Measurements from ENCODE around the gene SRPK2.
"Not testable (repeated sequence)": the region's sequence is repeated elsewhere in the genome, so short reads cannot be mapped to it uniquely, and the experiment has no call there.

Gene SRPK2

DNA sequence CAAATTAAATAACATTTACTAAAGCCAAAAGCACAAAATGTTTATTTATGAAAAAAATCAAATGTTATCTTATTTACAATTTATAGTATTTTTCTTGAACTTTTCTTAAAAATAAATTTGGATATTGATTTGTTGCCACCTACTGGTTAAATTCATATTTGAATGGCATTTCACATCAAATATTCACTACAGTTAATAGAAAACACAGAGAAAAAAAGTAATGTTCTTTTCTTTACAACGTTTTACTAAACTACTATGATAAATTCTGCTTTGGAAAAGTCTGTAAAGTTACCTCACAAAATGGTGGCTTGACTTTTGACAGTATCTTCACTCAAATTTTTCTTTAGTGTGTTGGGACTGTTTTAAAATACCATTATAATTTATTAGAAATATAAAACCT, 52.7 kb downstream of the SRPK2 start:
- H3K27me3 ChIP-seq (ENCODE audit: control insufficient read depth in 1 of 2, insufficient read depth in 2 of 2, low read length in 2 of 2) = no peaks in the 10 kb centered on the region
- H3K4me3 ChIP-seq (ENCODE audit: low read length in 2 of 2) = no peak overlapping the region
- H3K9ac ChIP-seq (ENCODE audit: low read length in 2 of 2) = no peak overlapping the region
- H3K4me1 ChIP-seq (ENCODE audit: control insufficient read depth, insufficient read depth, low read length) = no peaks in the 10 kb centered on the region
- no peak overlapping the region for H3K27ac ChIP-seq (ENCODE audit: low read length)
- no peaks in the 10 kb centered on the region for H3K9me3 ChIP-seq (ENCODE audit: control insufficient read depth in 2 of 2, low read length in 2 of 2)
- H3K36me3 ChIP-seq (ENCODE audit: control insufficient read depth in 2 of 2, insufficient read depth in 2 of 2, low read length in 2 of 2) = no peaks in the 10 kb centered on the region

DNA sequence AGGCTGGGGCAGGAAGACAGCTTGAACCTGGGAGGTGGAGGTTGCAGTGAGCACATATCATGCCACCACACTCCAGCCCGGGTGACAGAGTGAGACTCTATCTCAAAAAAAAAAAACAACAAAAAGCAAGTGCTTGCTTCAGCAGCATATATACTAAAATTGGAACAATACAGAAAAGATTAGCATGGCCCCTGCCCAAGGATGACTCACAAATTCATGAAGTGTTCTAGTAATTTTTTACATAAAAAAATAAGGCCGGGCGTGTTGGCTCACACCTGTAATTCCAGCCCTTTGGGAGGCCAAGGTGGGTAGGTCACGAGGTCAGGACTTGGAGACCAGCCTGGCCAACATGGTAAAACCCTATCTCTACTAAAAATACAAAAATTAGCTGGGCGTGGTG, 56.1 kb downstream of the SRPK2 start:
- not testable (repeated sequence) for H3K27ac ChIP-seq (ENCODE audit: low read length); H3K4me1 ChIP-seq (ENCODE audit: control insufficient read depth, insufficient read depth, low read length); H3K9ac ChIP-seq (ENCODE audit: low read length in 2 of 2)

DNA sequence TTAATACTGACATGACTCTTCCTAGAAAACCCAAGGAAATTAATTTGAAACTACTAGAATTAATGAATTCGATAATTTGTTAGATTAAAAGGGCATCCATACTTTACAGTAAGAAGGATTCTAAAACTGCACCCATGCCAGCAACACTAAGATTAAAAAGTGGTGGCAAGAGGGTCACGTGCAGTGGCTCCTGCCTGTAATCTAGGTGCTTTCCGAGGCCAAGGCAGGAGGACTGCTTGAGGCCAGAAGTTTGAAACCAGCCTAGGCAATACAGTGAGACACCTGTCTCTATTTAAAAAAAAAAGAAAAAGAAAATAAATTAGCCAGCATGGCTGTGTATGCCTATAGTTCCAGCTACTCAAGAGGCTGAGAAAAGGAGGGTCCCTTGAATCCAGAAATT, 58.2 kb downstream of the SRPK2 start:
- H3K4me3 ChIP-seq (ENCODE audit: low read length in 2 of 2) = no peak overlapping the region
- no peak overlapping the region for H3K9ac ChIP-seq (ENCODE audit: low read length in 2 of 2)
- no peaks in the 10 kb centered on the region for H3K27me3 ChIP-seq (ENCODE audit: control insufficient read depth in 1 of 2, insufficient read depth in 2 of 2, low read length in 2 of 2)
- H3K27ac ChIP-seq (ENCODE audit: low read length) = no peak overlapping the region
- no peaks in the 10 kb centered on the region for H3K9me3 ChIP-seq (ENCODE audit: control insufficient read depth in 2 of 2, low read length in 2 of 2)
- H3K4me1 ChIP-seq (ENCODE audit: control insufficient read depth, insufficient read depth, low read length) = no peaks in the 10 kb centered on the region
- H3K36me3 ChIP-seq (ENCODE audit: control insufficient read depth in 2 of 2, insufficient read depth in 2 of 2, low read length in 2 of 2) = no peaks in the 10 kb centered on the region

More for the DNA sequence above, 56.1 kb downstream of the SRPK2 start:
- not testable (repeated sequence) for H3K27me3 ChIP-seq (ENCODE audit: control insufficient read depth in 1 of 2, insufficient read depth in 2 of 2, low read length in 2 of 2); H3K9me3 ChIP-seq (ENCODE audit: control insufficient read depth in 2 of 2, low read length in 2 of 2); H3K36me3 ChIP-seq (ENCODE audit: control insufficient read depth in 2 of 2, insufficient read depth in 2 of 2, low read length in 2 of 2); H3K4me3 ChIP-seq (ENCODE audit: low read length in 2 of 2)

DNA sequence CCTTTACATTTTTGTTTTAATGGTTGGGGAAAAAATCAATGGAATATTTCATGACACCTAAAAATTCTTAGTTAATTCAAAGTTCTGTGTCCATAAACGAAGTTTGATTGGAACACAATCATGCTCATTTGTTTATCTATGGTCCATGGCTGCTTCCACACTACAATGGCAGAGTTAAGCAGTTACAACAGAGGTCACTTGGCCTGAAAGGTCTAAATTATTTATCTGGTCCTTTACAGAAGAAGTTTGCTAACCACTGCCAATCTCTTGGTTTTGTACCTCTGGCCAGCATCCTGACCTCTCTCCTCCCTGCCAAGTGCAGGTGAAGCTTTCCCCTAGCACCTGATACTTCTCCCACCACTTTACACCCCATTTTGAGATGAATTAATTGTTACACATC, 61.5 kb downstream of the SRPK2 start:
- H3K9ac ChIP-seq (ENCODE audit: low read length in 2 of 2) = no peak overlapping the region
- no peaks in the 10 kb centered on the region for H3K36me3 ChIP-seq (ENCODE audit: control insufficient read depth in 2 of 2, insufficient read depth in 2 of 2, low read length in 2 of 2)
- H3K27ac ChIP-seq (ENCODE audit: low read length) = no peak overlapping the region
- no peak overlapping the region for H3K4me3 ChIP-seq (ENCODE audit: low read length in 2 of 2)
- H3K9me3 ChIP-seq (ENCODE audit: control insufficient read depth in 2 of 2, low read length in 2 of 2) = no peaks in the 10 kb centered on the region
- H3K27me3 ChIP-seq (ENCODE audit: control insufficient read depth in 1 of 2, insufficient read depth in 2 of 2, low read length in 2 of 2) = no peaks in the 10 kb centered on the region
- no peaks in the 10 kb centered on the region for H3K4me1 ChIP-seq (ENCODE audit: control insufficient read depth, insufficient read depth, low read length)

DNA sequence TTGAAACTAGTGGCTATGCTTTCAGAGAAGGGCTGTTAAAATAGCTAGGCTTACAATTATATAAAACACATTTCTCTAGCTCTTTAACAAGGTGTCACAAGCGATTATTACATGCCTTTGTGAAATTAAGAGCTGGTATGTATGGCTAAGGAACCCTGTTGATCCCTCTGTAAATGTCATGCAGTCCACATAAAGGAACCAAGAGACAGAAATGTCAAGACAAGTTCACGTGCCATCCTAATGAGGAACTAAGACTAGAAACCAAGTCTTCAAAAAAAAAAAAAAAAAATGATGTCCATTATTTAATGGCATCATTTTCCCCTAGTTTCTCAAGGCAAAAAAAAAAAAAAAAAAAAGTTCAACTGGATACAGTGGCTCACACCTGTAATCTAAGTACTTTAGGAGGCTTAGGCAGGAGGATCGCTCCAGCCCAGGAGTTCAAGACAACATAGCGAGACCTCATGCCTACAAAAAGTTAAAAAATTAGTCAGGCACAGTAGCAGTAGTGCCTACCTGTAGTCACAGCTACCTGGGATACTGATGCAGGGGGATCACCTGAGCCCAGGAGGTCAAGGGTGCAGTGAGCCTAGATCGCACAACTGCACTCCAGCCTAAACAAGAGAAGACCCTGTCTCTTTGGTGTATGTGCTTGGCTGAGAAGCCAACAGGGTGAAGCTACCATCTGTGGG, 63.4 kb downstream of the SRPK2 start:
- Histone ChIP-seq H3K36me3 (ENCODE audit: control insufficient read depth in 2 of 2, insufficient read depth in 2 of 2, low read length in 2 of 2) (no peaks in the 10 kb centered on the region), H3K27ac (ENCODE audit: low read length) (no peak overlapping the region), H3K9ac (ENCODE audit: low read length in 2 of 2) (no peak overlapping the region), H3K4me3 (ENCODE audit: low read length in 2 of 2) (no peak overlapping the region), H3K27me3 (ENCODE audit: control insufficient read depth in 1 of 2, insufficient read depth in 2 of 2, low read length in 2 of 2) (no peaks in the 10 kb centered on the region), H3K4me1 (ENCODE audit: control insufficient read depth, insufficient read depth, low read length) (no peaks in the 10 kb centered on the region), H3K9me3 (ENCODE audit: control insufficient read depth in 2 of 2, low read length in 2 of 2) (no peaks in the 10 kb centered on the region)

DNA sequence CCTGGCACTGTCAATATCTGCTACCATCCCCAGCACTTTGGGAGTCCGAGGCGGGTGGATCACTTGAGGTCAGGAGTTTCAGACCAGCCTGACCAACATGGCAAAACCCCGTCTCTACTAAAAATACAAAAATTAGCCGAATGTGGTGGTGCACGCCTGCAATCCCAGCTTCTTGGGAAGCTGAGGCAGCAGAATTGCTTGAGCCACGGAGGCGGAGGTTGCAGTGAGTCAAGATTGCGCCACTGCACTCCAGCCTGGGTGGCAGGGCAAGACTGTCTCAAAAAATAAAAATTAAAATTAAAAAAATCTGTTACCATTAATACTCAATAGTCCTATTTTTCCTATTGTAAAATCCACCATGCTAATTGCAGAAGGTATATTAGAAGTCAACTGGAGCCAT, 64.1 kb downstream of the SRPK2 start:
- H3K4me1 ChIP-seq (ENCODE audit: control insufficient read depth, insufficient read depth, low read length); H3K9me3 ChIP-seq (ENCODE audit: control insufficient read depth in 2 of 2, low read length in 2 of 2); H3K4me3 ChIP-seq (ENCODE audit: low read length in 2 of 2); H3K9ac ChIP-seq (ENCODE audit: low read length in 2 of 2); H3K36me3 ChIP-seq (ENCODE audit: control insufficient read depth in 2 of 2, insufficient read depth in 2 of 2, low read length in 2 of 2); H3K27me3 ChIP-seq (ENCODE audit: control insufficient read depth in 1 of 2, insufficient read depth in 2 of 2, low read length in 2 of 2); H3K27ac ChIP-seq (ENCODE audit: low read length): not testable (repeated sequence)

DNA sequence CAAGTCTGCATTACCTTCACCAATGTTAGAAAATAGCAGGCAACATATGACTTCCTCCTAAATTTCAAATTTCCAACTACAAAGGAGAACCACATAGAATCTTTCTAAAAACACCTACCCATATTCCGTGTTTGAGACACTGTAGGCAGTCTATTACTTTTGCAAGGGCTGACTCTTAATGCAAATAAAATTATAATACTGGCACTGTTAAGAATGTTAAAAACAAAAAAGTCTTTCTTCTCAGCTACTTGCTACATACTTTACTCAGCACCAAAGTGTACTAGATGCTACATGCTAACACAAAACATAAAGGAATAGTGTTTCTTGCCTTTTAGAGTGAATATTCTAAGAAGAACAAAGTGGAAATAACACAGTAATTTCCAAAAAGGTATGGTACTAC, 65.4 kb downstream of the SRPK2 start:
- Histone ChIP-seq H3K4me1 (ENCODE audit: control insufficient read depth, insufficient read depth, low read length) (no peaks in the 10 kb centered on the region), H3K9ac (ENCODE audit: low read length in 2 of 2) (no peak overlapping the region)

DNA sequence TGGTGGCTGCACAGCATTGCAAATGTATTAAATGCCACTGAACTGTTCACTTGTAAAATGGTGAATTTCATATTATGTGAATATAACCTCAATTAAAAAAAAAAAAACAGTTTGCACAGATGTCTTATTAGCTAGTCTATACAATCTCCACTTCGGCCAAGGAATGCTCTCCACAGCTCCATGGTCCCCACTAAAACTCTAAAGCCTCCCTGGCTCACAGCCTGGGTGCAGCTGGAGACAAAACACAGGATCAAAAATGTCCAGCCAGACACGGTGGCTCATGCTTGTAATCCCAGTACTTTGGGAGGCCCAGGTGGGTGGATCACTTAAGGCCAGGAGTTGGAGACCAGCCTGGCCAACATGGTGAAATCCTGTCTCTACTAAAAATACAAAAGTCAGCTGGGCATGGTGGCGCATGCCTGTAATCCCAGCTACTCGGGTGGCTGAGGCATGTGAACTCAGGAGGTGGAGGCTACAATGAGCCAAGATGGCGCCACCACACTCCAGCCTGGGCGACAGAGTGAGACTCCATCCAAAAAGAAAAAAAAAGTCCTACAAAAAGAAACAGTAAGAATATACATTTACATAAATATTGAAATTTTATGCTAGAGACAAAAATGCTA, 66.0 kb downstream of the SRPK2 start:
- H3K27ac ChIP-seq (ENCODE audit: low read length) = no peak overlapping the region

More for the DNA sequence above, 65.4 kb downstream of the SRPK2 start:
- H3K4me3 ChIP-seq (ENCODE audit: low read length in 2 of 2) = no peak overlapping the region
- no peaks in the 10 kb centered on the region for H3K9me3 ChIP-seq (ENCODE audit: control insufficient read depth in 2 of 2, low read length in 2 of 2)
- no peak overlapping the region for H3K27ac ChIP-seq (ENCODE audit: low read length)
- H3K27me3 ChIP-seq (ENCODE audit: control insufficient read depth in 1 of 2, insufficient read depth in 2 of 2, low read length in 2 of 2) = no peaks in the 10 kb centered on the region
- H3K36me3 ChIP-seq (ENCODE audit: control insufficient read depth in 2 of 2, insufficient read depth in 2 of 2, low read length in 2 of 2) = no peaks in the 10 kb centered on the region

DNA sequence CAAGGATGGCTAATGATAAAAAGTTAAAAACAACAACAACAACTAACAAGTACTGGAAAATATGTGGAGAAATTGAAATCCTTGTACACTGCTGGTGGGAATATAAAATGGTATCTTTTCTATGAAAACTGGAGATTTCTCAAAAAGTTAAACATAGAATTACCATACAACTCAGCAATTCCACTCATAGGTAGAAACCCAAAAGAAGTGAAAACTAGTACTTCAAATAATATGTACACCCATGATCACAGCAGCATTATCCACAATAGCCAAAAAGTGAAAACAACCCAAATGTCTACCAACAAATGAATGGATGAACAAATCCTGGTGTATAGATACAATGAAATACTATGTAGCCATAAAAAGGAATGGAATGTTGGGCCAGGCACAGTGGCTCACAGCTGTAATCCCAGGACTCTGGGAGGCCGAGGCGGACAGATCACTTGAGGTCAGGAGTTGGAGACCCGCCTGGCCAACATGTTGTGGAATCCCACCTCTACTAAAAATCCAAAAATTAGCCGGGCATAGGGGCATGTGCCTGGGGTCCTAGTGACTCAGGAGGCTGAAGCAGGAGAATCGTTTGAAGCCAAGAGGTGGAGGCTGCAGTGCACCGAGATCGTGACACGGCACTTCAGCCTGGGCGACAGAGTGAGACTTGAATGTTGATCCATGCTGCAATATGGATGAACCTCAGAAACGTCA, 66.8 kb downstream of the SRPK2 start:
- Histone ChIP-seq H3K4me1 (ENCODE audit: control insufficient read depth, insufficient read depth, low read length) (no peaks in the 10 kb centered on the region), H3K36me3 (ENCODE audit: control insufficient read depth in 2 of 2, insufficient read depth in 2 of 2, low read length in 2 of 2) (no peaks in the 10 kb centered on the region), H3K27ac (ENCODE audit: low read length) (no peak overlapping the region), H3K9ac (ENCODE audit: low read length in 2 of 2) (no peak overlapping the region), H3K9me3 (ENCODE audit: control insufficient read depth in 2 of 2, low read length in 2 of 2) (no peaks in the 10 kb centered on the region), H3K4me3 (ENCODE audit: low read length in 2 of 2) (no peak overlapping the region), H3K27me3 (ENCODE audit: control insufficient read depth in 1 of 2, insufficient read depth in 2 of 2, low read length in 2 of 2) (no peaks in the 10 kb centered on the region)

More for the DNA sequence above, 66.0 kb downstream of the SRPK2 start:
- H3K9me3 ChIP-seq (ENCODE audit: control insufficient read depth in 2 of 2, low read length in 2 of 2) = no peaks in the 10 kb centered on the region
- H3K36me3 ChIP-seq (ENCODE audit: control insufficient read depth in 2 of 2, insufficient read depth in 2 of 2, low read length in 2 of 2) = no peaks in the 10 kb centered on the region
- no peaks in the 10 kb centered on the region for H3K27me3 ChIP-seq (ENCODE audit: control insufficient read depth in 1 of 2, insufficient read depth in 2 of 2, low read length in 2 of 2)
- H3K4me3 ChIP-seq (ENCODE audit: low read length in 2 of 2) = no peak overlapping the region
- no peak overlapping the region for H3K9ac ChIP-seq (ENCODE audit: low read length in 2 of 2)
- H3K4me1 ChIP-seq (ENCODE audit: control insufficient read depth, insufficient read depth, low read length) = no peaks in the 10 kb centered on the region

DNA sequence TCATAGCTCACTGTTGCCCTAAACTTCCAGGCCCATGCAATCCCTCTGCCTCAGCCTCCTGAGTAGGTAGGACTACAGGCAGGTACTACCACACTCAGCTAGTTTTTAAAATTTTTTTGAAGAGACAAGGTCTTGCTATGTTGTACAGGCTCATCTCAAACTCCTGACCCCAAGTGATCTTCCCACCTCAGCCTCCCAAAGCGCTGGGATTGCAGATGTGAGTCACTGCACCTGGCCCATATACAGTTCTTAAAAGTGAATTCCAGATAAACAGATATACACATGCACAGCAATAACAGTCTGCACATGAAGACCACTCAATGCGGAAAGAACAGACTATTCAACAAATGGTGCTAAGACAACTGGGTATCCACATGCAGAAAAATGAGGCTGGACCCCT, 67.8 kb downstream of the SRPK2 start:
- H3K9me3 ChIP-seq (ENCODE audit: control insufficient read depth in 2 of 2, low read length in 2 of 2) = no peaks in the 10 kb centered on the region
- H3K4me1 ChIP-seq (ENCODE audit: control insufficient read depth, insufficient read depth, low read length) = no peaks in the 10 kb centered on the region
- no peak overlapping the region for H3K27ac ChIP-seq (ENCODE audit: low read length)
- no peaks in the 10 kb centered on the region for H3K36me3 ChIP-seq (ENCODE audit: control insufficient read depth in 2 of 2, insufficient read depth in 2 of 2, low read length in 2 of 2)
- H3K9ac ChIP-seq (ENCODE audit: low read length in 2 of 2) = no peak overlapping the region
- no peaks in the 10 kb centered on the region for H3K27me3 ChIP-seq (ENCODE audit: control insufficient read depth in 1 of 2, insufficient read depth in 2 of 2, low read length in 2 of 2)
- no peak overlapping the region for H3K4me3 ChIP-seq (ENCODE audit: low read length in 2 of 2)

DNA sequence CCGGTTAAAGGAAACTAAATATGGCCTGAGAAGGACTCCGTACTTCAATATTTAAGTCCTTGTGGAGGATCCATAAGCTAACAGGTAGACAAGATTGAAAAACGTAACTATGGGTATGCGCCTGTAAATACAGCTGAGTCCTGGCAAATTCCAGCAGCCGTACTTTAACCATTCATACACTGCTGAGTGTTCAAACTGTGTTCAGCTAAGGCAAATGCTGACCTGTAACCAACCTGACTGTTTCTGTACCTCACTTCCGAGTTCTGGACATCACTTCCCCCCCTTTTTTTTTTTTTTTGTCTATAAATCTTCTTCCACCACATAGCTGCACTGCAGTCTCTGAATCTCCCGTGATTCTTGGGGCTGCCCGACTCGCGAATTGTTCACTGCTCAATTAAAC, 69.1 kb downstream of the SRPK2 start:
- Histone ChIP-seq H3K36me3 (ENCODE audit: control insufficient read depth in 2 of 2, insufficient read depth in 2 of 2, low read length in 2 of 2) (no peaks in the 10 kb centered on the region), H3K9ac (ENCODE audit: low read length in 2 of 2) (no peak overlapping the region), H3K9me3 (ENCODE audit: control insufficient read depth in 2 of 2, low read length in 2 of 2) (no peaks in the 10 kb centered on the region), H3K4me1 (ENCODE audit: control insufficient read depth, insufficient read depth, low read length) (no peaks in the 10 kb centered on the region), H3K4me3 (ENCODE audit: low read length in 2 of 2) (no peak overlapping the region), H3K27ac (ENCODE audit: low read length) (no peak overlapping the region), H3K27me3 (ENCODE audit: control insufficient read depth in 1 of 2, insufficient read depth in 2 of 2, low read length in 2 of 2) (no peaks in the 10 kb centered on the region)
